Measurements from ENCODE around the gene ALKBH8. TPM values are rescaled to one million over a fixed set of nuclear protein-coding genes. Genes with fewer than 3 reads are reported as not detected.

ALKBH8 gene
- total and polyA plus RNA-seq, 2 of the 8 experiments (the other 6 are each of a cell fraction or from before 2014, with no cell fraction given) = 3.6 to 11.9 TPM

- Histone ChIP-seq H3K79me2 (ENCODE audit: control insufficient read depth in 1 of 2, insufficient read depth in 2 of 2, low read length in 2 of 2) (no peaks in the 10 kb centered on the region), H4K5ac (ENCODE audit: insufficient read length, low read depth, low read length) (no peak overlapping the region), H2BK15ac (ENCODE audit: low read length) (no peak overlapping the region), H2AK5ac (ENCODE audit: low read depth, low read length) (no peak overlapping the region), H2BK20ac (ENCODE audit: low read length) (no peak overlapping the region), H3K4me2 (ENCODE audit: insufficient read depth in 1 of 2, low read depth in 2 of 2, low read length in 2 of 2) (no peak overlapping the region), H3K4me3 (ENCODE audit: extremely low read depth in 1 of 4, insufficient read depth in 2 of 4, low read depth in 3 of 4, low read length in 4 of 4) (no peak overlapping the region), H4K8ac (ENCODE audit: extremely low read depth, insufficient read depth, low read length) (no peak overlapping the region), H3K9ac (replicated peaks in 1 of 4; ENCODE audit: extremely low read depth in 1 of 4, low read depth in 3 of 4, low read length in 3 of 4) (no peak overlapping the region), H4K20me1 (replicated peaks in 1 of 2; ENCODE audit: control insufficient read depth in 1 of 2, insufficient read depth in 2 of 2, low read length in 2 of 2) (no peaks in the 10 kb centered on the region), H2BK12ac (ENCODE audit: low read depth, low read length) (no peak overlapping the region), H3K23ac (ENCODE audit: insufficient read length) (no peak overlapping the region), H2BK5ac (ENCODE audit: low read depth, low read length) (no peak overlapping the region), H3K36me3 (ENCODE audit: control insufficient read depth in 2 of 4, insufficient read depth in 4 of 4, low read length in 3 of 4) (peaks cover 3 to 36% (median 16%) of the 10 kb centered on the region in 4 experiments; a peak in 6 of 8 replicates), H3K23me2 (ENCODE audit: low read depth, low read length) (no peaks in the 10 kb centered on the region), H3K14ac (ENCODE audit: insufficient read length) (no peak overlapping the region), H2BK120ac (replicated peaks; ENCODE audit: low read depth, low read length) (no peak overlapping the region), H3K56ac (replicated peaks; ENCODE audit: insufficient read length, low read depth, low read length) (no peak overlapping the region), H3K79me1 (ENCODE audit: low read depth, low read length) (no peaks in the 10 kb centered on the region), H4K91ac (replicated peaks; ENCODE audit: insufficient read length, low read length) (no peak overlapping the region), H3K27ac (ENCODE audit: low read depth, low read length) (no peak overlapping the region), H3K4ac (replicated peaks; ENCODE audit: insufficient read length, low read depth, low read length) (no peak overlapping the region), H3K9me3 (ENCODE audit: insufficient read depth in 2 of 2, low read depth in 1 of 2, low read length in 1 of 2) (peaks cover 5 to 8% of the 10 kb centered on the region in 2 experiments; a peak in 3 of 4 replicates), H3K4me1 (replicated peaks in 1 of 4; ENCODE audit: control insufficient read depth in 3 of 4, insufficient read depth in 4 of 4, low read length in 3 of 4) (no peaks in the 10 kb centered on the region), H2AFZ (ENCODE audit: low read length) (no peak overlapping the region), H3K18ac (ENCODE audit: extremely low read depth, low read length) (no peak overlapping the region), H3K27me3 (replicated peaks in 1 of 4; ENCODE audit: control insufficient read depth in 3 of 4, extremely low read depth in 1 of 4, insufficient read depth in 3 of 4, low read length in 3 of 4) (no peaks in the 10 kb centered on the region)
- CTCF ChIA-PET (ENCODE audit: partially characterized antibody) = no interaction called here
- FAIRE-seq (no peak), DNase-seq (ENCODE audit: low read depth in 1 of 2, low spot score in 2 of 2) (no peak)
- TF ChIP-seq CEBPB (IDR thresholded peaks at IDR 0.05; ENCODE audit: low read depth, low read length) = no peak
- TF ChIP-seq BACH1 (IDR thresholded peaks at IDR 0.05; ENCODE audit: low read length) = no peak
- TF ChIP-seq ZNF274 (IDR thresholded peaks at IDR 0.05; ENCODE audit: borderline replicate concordance, extremely low read depth, low read length) = no peak
- no peak for TF ChIP-seq JUN (IDR thresholded peaks at IDR 0.05; ENCODE audit: low read depth, low read length)
- TF ChIP-seq USF2 (IDR thresholded peaks at IDR 0.05; ENCODE audit: low read length) = no peak
- POLR2A ChIA-PET (ENCODE audit: partially characterized antibody) = no interaction called here
Measured at GRCh38 chr11:107505647-107506225, 59.8 kb downstream of the ALKBH8 start.
